Raji (cell line): ENCODE data around the gene YY1.

Experiments used
- POLR2A ChIP-seq: IDR thresholded peaks from 2 replicates; pipeline ENCODE4 v1.6.1; 2011; ENCODE audit warnings: low read depth, low read length, control low read depth; ENCODE audit not compliant: insufficient read depth

The YY1 gene

DNA sequence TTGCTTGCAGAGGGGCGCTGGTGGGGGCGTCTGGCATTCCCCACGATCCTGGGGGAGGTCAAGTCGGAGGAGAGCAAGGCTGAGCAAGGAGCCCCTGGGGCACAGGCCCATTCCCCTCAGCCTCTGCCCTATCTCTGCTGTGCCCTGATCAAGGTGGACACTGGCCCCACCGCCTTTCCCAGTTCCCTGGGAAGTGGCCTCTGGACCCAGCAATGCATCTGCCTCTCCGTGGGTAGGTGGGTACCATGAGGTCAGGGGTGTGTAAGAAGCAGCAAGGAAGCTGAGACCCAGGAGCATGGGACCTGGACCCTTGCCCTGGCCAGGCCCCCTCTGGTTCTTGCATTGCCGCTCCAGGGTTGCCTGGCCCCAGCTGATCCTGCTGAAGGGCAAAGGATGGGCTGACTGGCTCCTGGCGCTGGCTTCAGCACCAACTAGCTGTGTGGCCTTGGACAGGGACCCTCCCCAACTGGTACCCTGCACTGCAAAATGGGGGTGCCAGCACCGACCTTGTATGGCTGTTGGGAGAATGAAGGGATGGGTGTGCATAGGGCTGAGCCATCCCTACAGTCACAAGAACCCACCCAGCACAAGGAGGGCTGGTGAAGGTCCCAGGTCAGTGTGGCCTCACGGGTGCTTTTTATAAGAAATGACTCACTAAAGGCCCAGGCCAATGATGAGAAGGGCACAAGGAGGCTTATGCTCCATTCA lies 47.7 kb downstream of the YY1 start:
- no peak for TF ChIP-seq POLR2A

DNA sequence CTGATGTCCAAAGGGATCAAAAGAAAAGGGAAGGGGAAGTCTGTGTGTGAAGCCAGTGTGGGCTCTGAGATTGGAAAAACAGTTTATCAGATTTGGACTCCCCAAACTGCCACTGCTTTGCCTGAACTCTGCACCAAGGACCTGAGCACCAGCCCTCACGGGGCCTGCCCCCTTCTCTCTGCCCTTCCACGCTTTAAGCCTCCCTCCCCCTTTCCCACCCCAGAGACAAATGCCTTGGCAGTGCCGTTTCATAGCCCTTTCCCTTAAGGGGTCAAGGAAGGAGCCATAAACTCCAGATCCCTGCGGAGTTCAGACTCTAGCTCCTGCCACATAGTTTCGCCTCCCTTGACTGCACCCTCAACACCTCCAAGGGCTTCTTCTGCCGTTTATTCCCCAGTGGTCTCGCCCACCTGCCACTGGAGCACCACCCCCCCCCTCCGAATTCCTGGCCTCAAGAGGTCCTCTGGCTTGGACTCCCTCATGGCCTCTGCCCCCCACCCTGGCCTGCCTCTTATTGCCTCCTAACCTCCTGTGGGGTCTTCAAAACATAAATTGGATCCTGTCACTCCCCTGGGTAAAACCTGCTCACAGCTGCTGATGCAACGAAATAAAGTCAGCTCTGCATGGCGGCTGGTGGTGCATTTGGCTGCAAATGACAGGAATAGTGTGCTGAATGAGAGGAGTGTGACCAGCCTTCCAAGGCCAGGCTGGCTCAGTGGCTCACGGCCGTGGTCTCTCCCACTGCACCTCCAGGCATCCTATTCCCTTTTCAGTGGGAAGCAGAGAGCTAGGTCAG lies 48.5 kb downstream of the YY1 start:
- TF ChIP-seq POLR2A, result no peak

DNA sequence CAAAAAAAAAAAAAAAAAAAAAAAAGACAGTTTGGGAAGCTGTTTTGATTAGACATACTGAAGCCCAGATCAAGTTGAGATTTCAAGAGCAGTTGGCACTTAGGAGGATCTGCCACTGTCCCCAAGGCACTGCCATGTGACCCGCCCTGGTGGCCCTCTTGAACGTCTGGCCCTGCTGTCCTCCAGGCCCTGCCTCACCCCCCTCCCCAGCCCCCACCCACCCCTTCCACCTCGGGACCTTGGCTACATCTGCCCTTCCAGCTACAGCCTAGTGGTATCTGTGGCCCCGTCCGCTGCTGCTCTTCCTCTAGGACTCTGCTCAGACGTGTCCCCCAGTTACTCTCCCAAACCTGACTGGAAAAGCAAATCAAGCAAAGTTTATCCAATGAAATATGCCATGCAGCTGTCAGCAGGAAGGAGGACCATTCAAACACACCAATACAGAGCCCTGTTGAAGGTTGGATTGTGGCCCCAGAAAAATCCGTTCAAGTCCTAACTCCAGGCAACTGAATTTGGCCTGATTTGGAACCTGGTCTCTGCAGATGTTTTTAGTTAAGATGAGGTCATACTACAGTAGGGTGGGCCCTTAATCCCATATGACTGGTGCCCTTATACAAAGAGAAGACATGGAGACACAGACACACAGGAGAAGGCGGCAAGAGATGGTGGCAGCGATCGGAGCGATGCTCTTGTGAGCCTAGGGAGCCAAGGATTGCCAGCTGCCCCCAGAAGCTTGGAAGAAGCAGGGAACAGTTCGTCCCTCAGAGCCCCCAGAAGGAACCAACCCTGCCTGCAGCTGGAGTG lies 49.6 kb downstream of the YY1 start:
- TF ChIP-seq POLR2A, result no peak

DNA sequence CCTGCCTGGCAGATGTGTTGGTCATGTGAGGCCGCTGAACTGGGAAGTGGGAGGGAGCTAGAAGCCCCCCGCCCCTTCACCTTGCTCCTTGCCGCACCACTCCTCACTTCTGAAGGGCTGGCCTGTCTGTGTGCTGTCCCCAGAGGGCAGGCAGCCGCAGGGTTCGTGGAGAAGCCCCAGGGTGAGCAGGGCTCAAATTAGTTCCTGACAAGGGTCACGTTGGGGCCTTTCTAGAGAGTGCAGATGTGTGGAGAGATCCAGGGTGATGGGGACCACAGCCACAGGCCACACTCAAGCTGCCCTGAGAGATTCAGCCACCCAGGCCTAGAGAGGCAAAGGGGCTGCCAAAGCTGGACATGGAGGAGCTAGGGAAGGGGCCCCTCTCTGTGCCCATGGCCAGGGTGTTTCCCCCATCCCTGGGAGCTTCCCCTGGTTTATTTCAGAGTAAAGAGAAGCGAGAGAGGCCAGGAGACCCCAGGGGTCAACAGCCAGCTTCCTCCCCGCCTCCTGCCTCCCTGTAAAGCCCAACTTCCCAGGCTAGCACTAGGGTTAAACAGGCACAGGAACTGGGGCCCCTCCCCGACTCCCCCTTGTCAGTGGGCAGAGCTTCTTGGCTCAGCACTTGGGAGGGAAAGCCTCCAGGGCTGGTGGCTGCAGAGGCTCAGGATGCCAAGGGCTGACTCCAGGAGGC lies 51.1 kb downstream of the YY1 start:
- no peak for TF ChIP-seq POLR2A

GRCh38 chr14:100290607-100291304 lies 51.8 kb downstream of the YY1 start:
- TF ChIP-seq POLR2A, result no peak

DNA sequence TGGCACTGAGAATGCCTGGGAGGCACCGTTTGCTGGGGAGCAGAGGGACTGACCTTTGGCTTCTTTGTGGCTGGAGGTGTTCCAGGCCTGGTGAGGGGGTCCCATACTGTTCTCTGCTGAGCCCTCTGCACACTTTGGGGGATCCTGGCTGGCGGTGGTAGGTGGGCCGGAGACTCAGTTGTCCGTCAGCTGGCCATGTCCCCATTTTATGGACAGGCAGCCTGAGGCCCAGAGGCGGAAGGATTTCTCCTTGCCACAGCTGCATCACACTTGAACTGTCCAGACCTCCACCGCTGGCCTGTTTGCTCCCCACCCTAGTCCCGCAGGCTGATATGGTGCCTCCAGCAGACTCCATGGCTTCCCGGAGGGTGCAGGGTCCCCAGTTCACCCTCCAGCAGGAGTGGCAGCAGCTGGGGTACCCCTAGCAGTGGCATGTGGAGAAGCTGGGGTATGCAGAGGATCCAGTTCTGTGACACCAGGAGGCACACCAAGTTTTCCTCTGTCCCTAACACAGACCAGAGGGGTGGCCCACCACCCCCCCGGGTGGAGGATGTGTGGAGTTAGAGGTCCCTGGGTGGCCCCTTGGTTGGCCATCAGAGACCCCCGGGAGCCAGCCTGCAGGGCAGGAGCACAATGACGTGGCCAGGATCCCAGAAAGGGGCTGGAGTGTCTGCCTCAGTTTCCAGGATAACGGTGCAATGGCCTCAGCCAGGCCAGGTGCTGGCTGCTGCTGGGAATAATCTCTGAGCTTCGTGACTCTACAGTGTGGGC lies 52.5 kb downstream of the YY1 start:
- no peak for TF ChIP-seq POLR2A

DNA sequence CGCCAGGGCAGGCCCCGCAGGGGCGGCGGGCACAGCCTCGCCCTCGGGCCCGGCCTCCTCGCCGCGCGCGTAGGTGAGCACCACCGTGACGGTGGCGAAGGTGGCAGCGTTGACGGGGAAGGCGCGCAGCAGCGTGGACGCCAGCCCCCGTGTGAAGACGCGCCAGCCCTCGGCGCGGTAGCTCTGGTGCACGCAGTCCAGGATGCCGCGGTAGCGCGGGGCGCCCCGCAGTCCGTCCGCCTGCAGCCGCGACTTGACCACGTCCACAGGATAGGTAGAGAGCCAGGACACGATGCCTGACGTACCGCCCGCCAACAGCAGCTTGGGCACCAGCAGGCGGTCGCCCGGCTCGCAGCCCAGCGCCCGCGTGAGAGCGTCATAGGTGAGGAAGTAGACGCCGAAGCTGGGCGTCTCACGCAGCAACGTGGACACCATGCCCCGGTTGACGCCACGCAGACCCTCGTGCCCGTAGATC lies 53.4 kb downstream of the YY1 start:
- TF ChIP-seq POLR2A, result no peak

DNA sequence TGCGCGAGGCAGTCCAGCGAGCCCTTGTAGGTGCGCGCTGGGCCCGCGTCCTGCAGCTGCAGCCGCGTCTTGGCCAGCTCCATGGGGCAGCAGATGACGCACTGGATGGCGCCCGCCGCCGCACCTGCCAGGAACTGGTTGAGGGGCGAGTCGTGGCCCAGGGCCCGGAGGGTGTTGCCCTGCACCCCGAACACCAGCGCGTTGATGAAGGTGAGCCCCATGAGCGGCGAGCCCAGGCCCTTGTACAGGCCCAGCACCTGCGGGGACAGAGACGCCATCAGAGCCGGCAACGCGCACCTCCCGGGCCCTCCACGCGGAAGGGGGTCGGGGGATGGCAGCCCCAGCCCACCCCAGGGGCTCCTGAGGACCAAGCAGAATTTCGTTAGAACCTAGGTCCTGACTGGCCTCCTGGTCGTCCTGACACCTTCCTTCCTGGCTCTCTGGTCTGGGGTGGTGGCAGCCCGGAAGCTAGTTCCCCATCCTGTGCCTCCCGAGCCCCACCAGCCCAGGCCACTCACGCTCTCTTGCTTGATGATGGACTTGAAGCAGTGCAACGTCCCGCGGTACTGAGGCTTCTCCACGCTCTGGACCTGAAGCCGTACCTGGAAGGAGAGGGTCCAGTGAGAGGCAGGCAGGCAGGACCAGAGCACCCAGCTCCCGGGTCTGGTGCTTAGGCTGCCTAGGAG lies 54.0 kb downstream of the YY1 start:
- TF ChIP-seq POLR2A, result no peak

DNA sequence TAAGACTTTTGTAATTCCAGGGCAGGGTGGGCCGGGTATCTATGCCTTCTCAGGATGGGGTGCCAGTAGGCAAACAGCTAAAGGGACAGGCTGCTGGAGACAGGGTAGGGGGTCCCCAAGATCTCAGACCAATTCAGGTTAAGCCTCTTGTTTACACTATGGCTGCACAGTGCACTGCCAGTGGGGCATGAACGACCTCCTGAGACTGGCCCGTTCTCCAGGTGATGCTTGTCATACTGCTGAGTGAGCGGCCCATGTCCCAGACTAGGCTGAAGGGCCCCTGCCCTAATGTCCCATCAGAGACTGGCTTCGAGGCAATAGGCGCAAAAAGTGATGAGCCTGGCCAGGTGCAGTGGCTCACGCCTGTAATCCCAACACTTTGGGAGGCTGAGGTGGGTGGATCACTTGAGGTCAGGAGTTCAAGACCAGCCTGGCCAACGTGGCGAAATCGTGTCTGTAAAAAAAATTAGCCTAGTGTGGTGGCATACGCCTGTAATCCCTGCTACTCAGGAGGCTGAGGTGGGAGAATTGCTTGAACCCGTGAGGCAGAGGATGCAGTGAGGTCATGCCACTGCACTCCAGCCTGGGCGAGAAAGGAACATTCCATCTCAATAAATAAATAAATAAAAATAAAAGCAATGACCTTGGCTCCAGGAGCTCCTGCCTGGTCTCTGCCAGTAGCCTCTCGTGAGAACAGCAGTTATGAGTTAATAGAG lies 54.7 kb downstream of the YY1 start:
- no peak for TF ChIP-seq POLR2A

DNA sequence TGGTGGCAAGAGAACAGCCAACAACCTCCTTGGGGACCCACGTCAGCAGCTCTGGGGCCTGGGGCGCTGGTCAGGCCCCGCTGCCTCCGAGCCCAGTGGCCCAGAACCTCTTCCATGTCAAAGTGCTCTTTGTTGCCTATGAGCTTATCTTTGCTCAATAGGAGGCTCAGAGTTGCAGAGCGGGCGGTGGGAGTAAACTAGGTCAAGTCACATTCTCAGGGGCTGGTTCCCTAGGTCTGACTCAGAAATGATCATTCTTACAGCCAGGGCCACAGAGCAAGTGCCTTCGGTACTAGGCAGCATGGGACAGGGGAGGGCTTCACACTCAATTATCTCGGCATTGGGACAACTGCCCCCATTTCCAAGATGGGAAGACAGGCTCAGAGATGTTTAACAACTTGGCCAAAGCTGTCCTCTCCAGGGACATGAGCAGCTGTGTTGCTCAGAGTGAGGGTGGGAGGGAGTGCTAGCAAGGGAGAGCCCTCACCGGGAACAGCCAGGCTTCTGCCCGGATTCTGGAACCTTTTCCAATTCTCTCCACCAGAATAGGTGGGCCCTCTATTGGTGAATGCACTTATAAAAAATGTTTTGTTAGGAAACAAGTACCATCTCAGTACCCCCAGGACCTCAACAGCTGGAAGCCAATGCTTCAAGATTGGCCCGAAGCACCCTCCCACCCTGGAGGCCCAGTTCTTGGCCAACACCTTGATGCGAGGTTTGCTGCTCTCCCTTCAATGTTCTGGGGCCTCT lies 55.4 kb downstream of the YY1 start:
- no peak for TF ChIP-seq POLR2A

DNA sequence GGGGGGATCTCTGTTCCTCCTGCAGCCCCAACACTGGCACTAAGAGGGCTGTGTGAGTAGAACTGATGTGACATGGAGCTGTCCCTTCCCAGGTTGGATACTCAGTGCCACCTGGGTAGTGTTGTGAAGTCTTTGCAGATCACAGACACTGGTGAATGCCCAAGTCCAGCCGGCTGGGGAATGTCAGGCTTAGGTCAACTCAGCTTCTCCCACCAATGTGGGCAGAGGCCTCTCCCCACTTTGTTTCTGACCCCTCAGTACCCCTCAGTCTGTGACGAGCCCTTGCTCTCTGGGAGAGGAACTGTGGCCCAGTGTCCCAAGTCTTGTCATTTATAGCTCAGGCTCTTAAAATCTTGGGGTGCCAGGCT lies 56.0 kb downstream of the YY1 start:
- no peak for TF ChIP-seq POLR2A
